PC-3 (cell line): Measurements from ENCODE around the gene MRFAP1L1. TPM values are rescaled to one million over a fixed set of nuclear protein-coding genes. Genes with fewer than 3 reads are reported as not detected.

Experiments used
- ATAC-seq: fragments of 200-7000 bp; cut with Tn5 transposase; 2 replicates; pipeline ENCODE4 v1.9.1; 2020; ENCODE audit warnings: mild to moderate bottlenecking, moderate library complexity
- BruUV-seq: library from RNA; stranded (reverse); fragments of 400-500 nt; replicated peaks from 2 replicates; lab custom pipeline; 2021; lab: Mats Ljungman, UMichigan
- CTCF ChIA-PET: fragments of 300-600 bp; sonication (Branson Sonifier 250); formaldehyde crosslinking; loops from one replicate; lab custom pipeline; 2022; ENCODE audit warnings: antibody characterized with exemption; lab: Charles Lee
- POLR2A ChIA-PET: fragments of 300-600 bp; sonication (Branson Sonifier 250); formaldehyde crosslinking; loops from one replicate; lab custom pipeline; 2022; ENCODE audit warnings: antibody characterized with exemption; ENCODE audit not compliant: unreplicated experiment; lab: Charles Lee
- DNase-seq: peaks from one replicate; pipeline ENCODE4 v3.0.0-alpha.2; 2015
- H2AFZ ChIP-seq: fragments of 300-600 bp; sonication (generic); 2 replicates; pipeline ENCODE4 v1.6.0; 2016; ENCODE audit warnings: antibody characterized with exemption, low read length
- H3F3A ChIP-seq: fragments of 300-600 bp; sonication (generic); one replicate; pipeline ENCODE4 v1.6.0; 2017; ENCODE audit warnings: antibody characterized with exemption, low read length, control low read depth, mild to moderate bottlenecking; ENCODE audit not compliant: unreplicated experiment
- H3K27ac ChIP-seq: fragments of 300-600 bp; sonication (generic); 2 replicates; pipeline ENCODE4 v1.5.1; 2016; ENCODE audit warnings: mild to moderate bottlenecking, low read length
- H3K27me3 ChIP-seq: fragments of 300-600 bp; sonication (generic); 2 replicates; pipeline ENCODE4 v1.6.1; 2016; ENCODE audit warnings: low read length, mixed read lengths
- H3K36me3 ChIP-seq: fragments of 300-600 bp; sonication (generic); 2 replicates; pipeline ENCODE4 v1.6.1; 2016; ENCODE audit warnings: low read depth, mixed run types, low read length, mixed read lengths
- H3K4me1 ChIP-seq: fragments of 300-600 bp; sonication (generic); 2 replicates; pipeline ENCODE4 v1.5.1; 2016; ENCODE audit warnings: low read length; ENCODE audit not compliant: insufficient read depth
- H3K4me2 ChIP-seq: fragments of 300-600 bp; sonication (generic); 2 replicates; pipeline ENCODE4 v1.6.0; 2016; ENCODE audit warnings: low read length
- H3K4me3 ChIP-seq: fragments of 300-600 bp; sonication (generic); 2 replicates; pipeline ENCODE4 v1.5.1; 2016; ENCODE audit warnings: mild to moderate bottlenecking, low read length, mixed read lengths
- H3K79me2 ChIP-seq: fragments of 300-600 bp; sonication (generic); 2 replicates; pipeline ENCODE4 v1.6.1; 2017; ENCODE audit warnings: low read length, mixed read lengths
- H3K9ac ChIP-seq: fragments of 300-600 bp; sonication (generic); 2 replicates; pipeline ENCODE4 v1.6.0; 2016; ENCODE audit warnings: mild to moderate bottlenecking, low read length
- H3K9me2 ChIP-seq: fragments of 300-600 bp; sonication (generic); replicated peaks from 2 replicates; pipeline ENCODE4 v1.6.1; 2016; ENCODE audit warnings: mixed run types, low read length, mixed read lengths
- H3K9me3 ChIP-seq: fragments of 300-600 bp; sonication (generic); 2 replicates; pipeline ENCODE4 v1.6.1; 2016; ENCODE audit warnings: low read length, mixed read lengths
- H4K20me1 ChIP-seq: fragments of 300-600 bp; sonication (generic); 2 replicates; pipeline ENCODE4 v1.6.1; 2016; ENCODE audit warnings: low read length, mixed read lengths
- CTCF ChIP-seq: fragments of 300-600 bp; sonication (generic); conservative IDR thresholded peaks from 2 replicates; pipeline ENCODE4 v1.5.1; 2017; ENCODE audit warnings: antibody characterized with exemption, low read depth, mild to moderate bottlenecking, low read length
- EZH2 ChIP-seq: fragments of 300-600 bp; sonication (generic); IDR thresholded peaks from one replicate; pipeline ENCODE4 v1.6.1; 2017; ENCODE audit warnings: antibody characterized with exemption, mild to moderate bottlenecking, low read length; ENCODE audit not compliant: unreplicated experiment
- EZH2phosphoT487 ChIP-seq: fragments of 300-600 bp; sonication (generic); IDR thresholded peaks from 2 replicates; pipeline ENCODE4 v1.6.1; 2018; ENCODE audit warnings: mild to moderate bottlenecking, antibody characterized with exemption, low read length, borderline replicate concordance
- intact Hi-C: fragments of 100-400 bp; cut with micrococcal nuclease; formaldehyde crosslinking; loops from 2 replicates; pipeline ENCODE4 v1.9.0; 2023
- total RNA-seq: library from RNA; depleted of rRNA; stranded (reverse); fragments of >200 nt; gene quantifications from 2 replicates; pipeline ENCODE4 v1.2.3, GENCODE V29; 2014

The MRFAP1L1 gene
- total RNA-seq, 1 experiment from 2014 or later = 50.5 TPM

- Histone ChIP-seq H3K9ac (peak overlapping the region; percentile 76), H3K27me3 (no peaks in the 10 kb centered on the region), H3K9me2 (no peaks in the 10 kb centered on the region), H3K4me1 (peaks cover 57% of the 10 kb centered on the region), H3F3A (no peaks in the 10 kb centered on the region), H4K20me1 (no peaks in the 10 kb centered on the region), H3K4me2 (no peak overlapping the region), H3K36me3 (no peaks in the 10 kb centered on the region), H3K9me3 (no peaks in the 10 kb centered on the region), H3K27ac (peak overlapping the region; percentile 88), H3K4me3 (no peak overlapping the region), H3K79me2 (no peaks in the 10 kb centered on the region), H2AFZ (no peak overlapping the region)
- CTCF ChIA-PET = no interaction called here
- TF ChIP-seq EZH2 (no peak), CTCF (no peak), EZH2phosphoT487 (no peak)
- POLR2A ChIA-PET = no interaction called here
- DNase-seq = no peak
- intact Hi-C loops = no loop called here
- no peak for ATAC-seq
- BruUV-seq = no TSS peak
These were observed 38.6 kb upstream of the MRFAP1L1 start for GRCh38 chr4:6748286-6748685.

- Histone ChIP-seq H4K20me1 (no peaks in the 10 kb centered on the region), H3K4me2 (peak overlapping the region; percentile 58), H3K4me3 (no peak overlapping the region), H3K9ac (peak overlapping the region; percentile 76), H3K9me3 (no peaks in the 10 kb centered on the region), H3K4me1 (peaks cover 57% of the 10 kb centered on the region), H3K36me3 (no peaks in the 10 kb centered on the region), H2AFZ (peak overlapping the region; percentile 67), H3K27ac (peak overlapping the region; percentile 88), H3K79me2 (no peaks in the 10 kb centered on the region), H3K27me3 (no peaks in the 10 kb centered on the region), H3K9me2 (no peaks in the 10 kb centered on the region), H3F3A (no peaks in the 10 kb centered on the region)
- DNase-seq (peak; percentile 65), ATAC-seq (peak; percentile 58)
- TF ChIP-seq EZH2phosphoT487 (no peak), EZH2 (no peak), CTCF (no peak)
- no TSS peak for BruUV-seq
- ChIA-PET POLR2A (no interaction called here), CTCF (no interaction called here)
- intact Hi-C loops = no loop called here
These were observed 37.8 kb upstream of the MRFAP1L1 start for GRCh38 chr4:6747294-6748051.

- Histone ChIP-seq H3K9me3 (no peaks in the 10 kb centered on the region), H4K20me1 (no peaks in the 10 kb centered on the region), H2AFZ (peak overlapping the region; percentile 67), H3K9me2 (no peaks in the 10 kb centered on the region), H3K9ac (peak overlapping the region; percentile 76), H3K36me3 (no peaks in the 10 kb centered on the region), H3K4me2 (peak overlapping the region; percentile 58), H3F3A (no peaks in the 10 kb centered on the region), H3K27me3 (no peaks in the 10 kb centered on the region), H3K4me1 (peaks cover 55% of the 10 kb centered on the region), H3K79me2 (no peaks in the 10 kb centered on the region), H3K27ac (peak overlapping the region; percentile 88), H3K4me3 (no peak overlapping the region)
- ATAC-seq = peak; percentile 45
- no TSS peak for BruUV-seq
- intact Hi-C loops = no loop called here
- peak; percentile 66 for DNase-seq
- ChIA-PET POLR2A (no interaction called here), CTCF (no interaction called here)
- TF ChIP-seq CTCF = no peak
- TF ChIP-seq EZH2phosphoT487 = no peak
- TF ChIP-seq EZH2 = no peak
These were observed 37.1 kb upstream of the MRFAP1L1 start for GRCh38 chr4:6746721-6747293.
